ENCODE measurements around the gene TMPRSS15.

The TMPRSS15 gene

DNA sequence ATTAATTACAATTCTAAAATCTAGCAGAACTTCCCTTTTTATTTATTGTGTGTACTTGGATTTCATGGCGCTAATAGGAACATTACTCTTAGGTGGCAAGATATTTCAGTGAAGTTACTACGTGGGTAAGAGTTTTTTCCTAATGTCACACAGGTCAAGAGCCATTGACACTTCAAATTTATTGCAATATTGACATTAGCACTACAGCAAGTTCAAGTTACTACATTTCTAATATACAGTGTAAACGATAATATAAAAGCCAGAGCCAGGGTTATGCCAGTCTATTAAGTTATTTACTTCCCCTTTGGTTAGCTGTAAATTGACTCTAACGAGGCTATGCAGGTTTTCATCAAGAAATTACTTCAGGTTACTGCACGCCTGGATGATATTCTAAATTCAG, 129.2 kb downstream of the TMPRSS15 start:
- no peak overlapping the region for H3K27ac ChIP-seq (ENCODE audit: low read depth, low read length, poor library complexity, severe bottlenecking)
- no peak for TF ChIP-seq EZH2 (IDR thresholded peaks at IDR 0.05; ENCODE audit: borderline replicate concordance, low read length)
- TF ChIP-seq, protein P1, sequence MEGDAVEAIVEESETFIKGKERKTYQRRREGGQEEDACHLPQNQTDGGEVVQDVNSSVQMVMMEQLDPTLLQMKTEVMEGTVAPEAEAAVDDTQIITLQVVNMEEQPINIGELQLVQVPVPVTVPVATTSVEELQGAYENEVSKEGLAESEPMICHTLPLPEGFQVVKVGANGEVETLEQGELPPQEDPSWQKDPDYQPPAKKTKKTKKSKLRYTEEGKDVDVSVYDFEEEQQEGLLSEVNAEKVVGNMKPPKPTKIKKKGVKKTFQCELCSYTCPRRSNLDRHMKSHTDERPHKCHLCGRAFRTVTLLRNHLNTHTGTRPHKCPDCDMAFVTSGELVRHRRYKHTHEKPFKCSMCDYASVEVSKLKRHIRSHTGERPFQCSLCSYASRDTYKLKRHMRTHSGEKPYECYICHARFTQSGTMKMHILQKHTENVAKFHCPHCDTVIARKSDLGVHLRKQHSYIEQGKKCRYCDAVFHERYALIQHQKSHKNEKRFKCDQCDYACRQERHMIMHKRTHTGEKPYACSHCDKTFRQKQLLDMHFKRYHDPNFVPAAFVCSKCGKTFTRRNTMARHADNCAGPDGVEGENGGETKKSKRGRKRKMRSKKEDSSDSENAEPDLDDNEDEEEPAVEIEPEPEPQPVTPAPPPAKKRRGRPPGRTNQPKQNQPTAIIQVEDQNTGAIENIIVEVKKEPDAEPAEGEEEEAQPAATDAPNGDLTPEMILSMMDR (IDR thresholded peaks at IDR 0.05; ENCODE audit: low read length) = no peak
- no peaks in the 10 kb centered on the region for H3K4me1 ChIP-seq (ENCODE audit: insufficient read depth, low read length, severe bottlenecking)
- H3K9me3 ChIP-seq (ENCODE audit: low read length) = no peaks in the 10 kb centered on the region
- H3K4me2 ChIP-seq (ENCODE audit: low read length) = no peak overlapping the region
- H3K9me2 ChIP-seq (ENCODE audit: low read depth, low read length) = no peaks in the 10 kb centered on the region
- H3K4me3 ChIP-seq (ENCODE audit: low read depth, low read length, poor library complexity, severe bottlenecking) = no peak overlapping the region
- H4K20me1 ChIP-seq (ENCODE audit: insufficient read depth, low read length) = no peaks in the 10 kb centered on the region
- no peaks in the 10 kb centered on the region for H3F3A ChIP-seq (ENCODE audit: insufficient read depth, low read length)
- H3K27me3 ChIP-seq (ENCODE audit: insufficient read depth, low read length) = no peaks in the 10 kb centered on the region
- no peak overlapping the region for H2AFZ ChIP-seq (ENCODE audit: low read length)
- no peaks in the 10 kb centered on the region for H3K79me2 ChIP-seq (ENCODE audit: insufficient read depth, low read length)
- no peaks in the 10 kb centered on the region for H3K36me3 ChIP-seq (ENCODE audit: insufficient read depth, low read length)
- H3K9ac ChIP-seq (ENCODE audit: low read length) = no peak overlapping the region

DNA sequence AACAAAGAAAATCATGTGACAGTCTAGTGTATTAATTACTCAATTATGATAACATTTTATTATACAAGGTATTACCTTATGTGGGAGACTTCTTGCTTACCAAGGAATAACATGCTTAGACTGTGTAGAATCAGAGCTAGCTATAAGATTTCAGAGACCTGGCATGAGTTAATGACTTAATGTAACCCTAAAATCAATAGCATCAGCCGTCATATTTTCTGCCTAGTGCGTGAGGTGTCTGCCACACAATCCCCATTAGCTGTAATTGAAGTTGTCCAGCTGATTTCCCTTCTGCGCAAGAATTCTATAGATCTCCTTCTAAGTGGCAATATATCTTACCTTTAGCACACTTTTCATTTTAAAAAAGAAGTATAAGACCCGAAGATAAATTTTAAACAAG, 130.2 kb downstream of the TMPRSS15 start:
- Histone ChIP-seq H3K27me3 (ENCODE audit: insufficient read depth, low read length) (no peaks in the 10 kb centered on the region), H3K4me2 (ENCODE audit: low read length) (no peak overlapping the region), H3K4me3 (ENCODE audit: low read depth, low read length, poor library complexity, severe bottlenecking) (no peak overlapping the region), H3K4me1 (ENCODE audit: insufficient read depth, low read length, severe bottlenecking) (no peaks in the 10 kb centered on the region), H3K9ac (ENCODE audit: low read length) (no peak overlapping the region), H4K20me1 (ENCODE audit: insufficient read depth, low read length) (no peaks in the 10 kb centered on the region), H3K27ac (ENCODE audit: low read depth, low read length, poor library complexity, severe bottlenecking) (no peak overlapping the region), H2AFZ (ENCODE audit: low read length) (no peak overlapping the region), H3K9me2 (ENCODE audit: low read depth, low read length) (no peaks in the 10 kb centered on the region), H3K79me2 (ENCODE audit: insufficient read depth, low read length) (no peaks in the 10 kb centered on the region), H3K9me3 (ENCODE audit: low read length) (no peaks in the 10 kb centered on the region), H3F3A (ENCODE audit: insufficient read depth, low read length) (no peaks in the 10 kb centered on the region), H3K36me3 (ENCODE audit: insufficient read depth, low read length) (no peaks in the 10 kb centered on the region)
- TF ChIP-seq EZH2 (IDR thresholded peaks at IDR 0.05; ENCODE audit: borderline replicate concordance, low read length) = no peak
- TF ChIP-seq, protein P1 (IDR thresholded peaks at IDR 0.05; ENCODE audit: low read length) = no peak

DNA sequence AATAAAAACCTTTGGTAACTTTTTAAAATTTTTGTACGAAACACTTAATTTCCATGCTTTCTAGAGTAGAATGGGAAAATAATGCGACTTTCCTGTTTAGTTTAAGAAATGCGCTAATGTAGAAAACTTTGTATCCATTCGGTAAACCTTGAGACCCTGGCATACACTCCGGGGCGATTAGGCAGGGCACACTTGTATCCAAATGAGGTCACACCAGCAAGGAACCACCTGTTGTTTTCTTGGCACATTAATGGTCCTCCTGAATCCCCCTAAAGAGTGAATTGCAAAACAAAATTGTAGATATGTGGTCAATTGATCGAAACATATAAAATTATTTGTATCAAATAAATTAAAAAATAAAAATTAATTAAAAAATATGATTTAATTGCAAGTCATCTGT, 133.7 kb downstream of the TMPRSS15 start:
- no peak overlapping the region for H3K27ac ChIP-seq (ENCODE audit: low read depth, low read length, poor library complexity, severe bottlenecking)
- H3K4me3 ChIP-seq (ENCODE audit: low read depth, low read length, poor library complexity, severe bottlenecking) = no peak overlapping the region
- TF ChIP-seq, protein P1 (IDR thresholded peaks at IDR 0.05; ENCODE audit: low read length) = no peak
- no peak for TF ChIP-seq EZH2 (IDR thresholded peaks at IDR 0.05; ENCODE audit: borderline replicate concordance, low read length)
- H3K27me3 ChIP-seq (ENCODE audit: insufficient read depth, low read length) = no peaks in the 10 kb centered on the region
- no peak overlapping the region for H3K9ac ChIP-seq (ENCODE audit: low read length)
- no peak overlapping the region for H3K4me2 ChIP-seq (ENCODE audit: low read length)
- no peak overlapping the region for H2AFZ ChIP-seq (ENCODE audit: low read length)
- H3K4me1 ChIP-seq (ENCODE audit: insufficient read depth, low read length, severe bottlenecking) = no peaks in the 10 kb centered on the region
- no peaks in the 10 kb centered on the region for H4K20me1 ChIP-seq (ENCODE audit: insufficient read depth, low read length)
- no peaks in the 10 kb centered on the region for H3K9me3 ChIP-seq (ENCODE audit: low read length)
- no peaks in the 10 kb centered on the region for H3K79me2 ChIP-seq (ENCODE audit: insufficient read depth, low read length)
- no peaks in the 10 kb centered on the region for H3F3A ChIP-seq (ENCODE audit: insufficient read depth, low read length)
- no peaks in the 10 kb centered on the region for H3K36me3 ChIP-seq (ENCODE audit: insufficient read depth, low read length)
- no peaks in the 10 kb centered on the region for H3K9me2 ChIP-seq (ENCODE audit: low read depth, low read length)

All from OCI-LY1 (cell line).